OCI-LY1 (cell line): ENCODE results near the gene SLC39A10.

Experiments used
- EZH2 ChIP-seq: fragments of 200-600 bp; sonication (generic), shearing (Covaris generic); IDR thresholded peaks from 2 replicates; pipeline ENCODE4 v1.8.0; 2017; ENCODE audit warnings: borderline replicate concordance, mixed run types, mild to moderate bottlenecking, antibody characterized with exemption, low read length, moderate library complexity, mixed read lengths
- TF ChIP-seq, protein P1 (sequence below): fragments of 200-600 bp; sonication (generic), shearing (Covaris generic); IDR thresholded peaks from 2 replicates; pipeline ENCODE4 v1.5.1; 2017; ENCODE audit warnings: mild to moderate bottlenecking, antibody characterized with exemption, low read length, moderate library complexity, mixed read lengths

DNA sequence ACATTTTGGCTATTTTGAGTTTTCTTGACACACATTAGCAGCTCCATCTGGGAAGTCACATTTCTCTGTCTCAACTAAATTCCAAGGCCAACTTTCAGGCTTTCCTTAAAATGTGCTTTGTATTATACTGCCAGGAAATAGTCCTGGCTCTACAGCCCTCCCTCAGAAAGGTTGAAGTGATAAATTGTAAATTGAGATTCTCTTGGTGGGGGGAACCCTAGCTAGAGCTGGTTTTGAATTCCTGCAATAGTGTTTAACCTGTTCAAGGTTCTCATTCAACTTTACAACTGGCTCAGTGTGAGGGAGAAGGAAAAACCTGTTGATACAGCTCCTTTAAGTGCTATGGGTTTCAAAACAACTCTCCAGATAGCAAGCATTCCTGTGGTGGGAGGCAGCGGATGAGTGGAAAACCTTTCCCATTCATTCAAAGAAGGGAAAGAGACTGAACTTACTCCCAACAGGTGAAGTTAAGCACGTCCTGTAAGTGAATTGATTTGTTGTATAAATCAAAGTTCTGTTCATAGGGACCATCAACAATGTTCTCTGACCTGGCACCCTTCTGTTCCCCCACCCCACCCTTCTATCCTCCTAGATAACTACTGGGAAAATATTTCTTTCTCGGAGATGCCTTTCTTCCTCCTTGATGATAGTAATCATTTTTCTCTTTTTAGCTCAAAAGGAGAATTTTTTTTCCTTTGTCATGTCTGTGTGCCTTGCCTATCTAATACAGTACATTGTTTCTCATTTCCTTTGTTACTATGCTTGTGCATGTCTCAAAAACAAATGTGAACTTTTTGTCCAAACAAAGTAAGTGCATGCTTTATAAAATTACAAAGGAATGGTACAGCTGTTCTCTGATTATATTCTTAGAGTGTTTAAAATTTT lies 44.2 kb upstream of the SLC39A10 start:
- TF ChIP-seq, protein P1, sequence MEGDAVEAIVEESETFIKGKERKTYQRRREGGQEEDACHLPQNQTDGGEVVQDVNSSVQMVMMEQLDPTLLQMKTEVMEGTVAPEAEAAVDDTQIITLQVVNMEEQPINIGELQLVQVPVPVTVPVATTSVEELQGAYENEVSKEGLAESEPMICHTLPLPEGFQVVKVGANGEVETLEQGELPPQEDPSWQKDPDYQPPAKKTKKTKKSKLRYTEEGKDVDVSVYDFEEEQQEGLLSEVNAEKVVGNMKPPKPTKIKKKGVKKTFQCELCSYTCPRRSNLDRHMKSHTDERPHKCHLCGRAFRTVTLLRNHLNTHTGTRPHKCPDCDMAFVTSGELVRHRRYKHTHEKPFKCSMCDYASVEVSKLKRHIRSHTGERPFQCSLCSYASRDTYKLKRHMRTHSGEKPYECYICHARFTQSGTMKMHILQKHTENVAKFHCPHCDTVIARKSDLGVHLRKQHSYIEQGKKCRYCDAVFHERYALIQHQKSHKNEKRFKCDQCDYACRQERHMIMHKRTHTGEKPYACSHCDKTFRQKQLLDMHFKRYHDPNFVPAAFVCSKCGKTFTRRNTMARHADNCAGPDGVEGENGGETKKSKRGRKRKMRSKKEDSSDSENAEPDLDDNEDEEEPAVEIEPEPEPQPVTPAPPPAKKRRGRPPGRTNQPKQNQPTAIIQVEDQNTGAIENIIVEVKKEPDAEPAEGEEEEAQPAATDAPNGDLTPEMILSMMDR, result no peak
- no peak for TF ChIP-seq EZH2
